ENCODE measurements around the gene ITSN1.

DNA sequence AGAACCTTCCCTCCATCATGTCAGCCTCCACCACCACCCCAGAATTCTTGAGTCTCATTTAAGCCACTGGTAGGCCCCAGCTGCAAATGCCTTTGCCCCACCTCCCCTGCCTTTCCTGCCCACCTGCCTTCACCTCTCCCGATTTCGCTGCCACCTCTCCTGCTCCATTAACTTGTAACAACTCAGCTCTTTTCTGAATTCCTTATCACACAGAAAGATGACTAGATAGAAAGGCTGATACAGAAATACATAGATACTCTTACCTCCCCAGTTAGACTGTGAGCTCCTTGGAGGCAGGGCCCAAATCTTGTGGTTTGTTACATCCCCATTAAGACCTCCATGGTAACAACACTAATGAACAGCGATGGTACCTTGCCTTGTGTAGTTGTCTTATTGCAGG is 203.8 kb downstream of the ITSN1 start:
- TF ChIP-seq, protein P1, sequence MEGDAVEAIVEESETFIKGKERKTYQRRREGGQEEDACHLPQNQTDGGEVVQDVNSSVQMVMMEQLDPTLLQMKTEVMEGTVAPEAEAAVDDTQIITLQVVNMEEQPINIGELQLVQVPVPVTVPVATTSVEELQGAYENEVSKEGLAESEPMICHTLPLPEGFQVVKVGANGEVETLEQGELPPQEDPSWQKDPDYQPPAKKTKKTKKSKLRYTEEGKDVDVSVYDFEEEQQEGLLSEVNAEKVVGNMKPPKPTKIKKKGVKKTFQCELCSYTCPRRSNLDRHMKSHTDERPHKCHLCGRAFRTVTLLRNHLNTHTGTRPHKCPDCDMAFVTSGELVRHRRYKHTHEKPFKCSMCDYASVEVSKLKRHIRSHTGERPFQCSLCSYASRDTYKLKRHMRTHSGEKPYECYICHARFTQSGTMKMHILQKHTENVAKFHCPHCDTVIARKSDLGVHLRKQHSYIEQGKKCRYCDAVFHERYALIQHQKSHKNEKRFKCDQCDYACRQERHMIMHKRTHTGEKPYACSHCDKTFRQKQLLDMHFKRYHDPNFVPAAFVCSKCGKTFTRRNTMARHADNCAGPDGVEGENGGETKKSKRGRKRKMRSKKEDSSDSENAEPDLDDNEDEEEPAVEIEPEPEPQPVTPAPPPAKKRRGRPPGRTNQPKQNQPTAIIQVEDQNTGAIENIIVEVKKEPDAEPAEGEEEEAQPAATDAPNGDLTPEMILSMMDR (IDR thresholded peaks at IDR 0.05 in 4 of 5, conservative IDR thresholded peaks at IDR 0.05 in 1 of 5) = no peak
- TF ChIP-seq POLR2A (IDR thresholded peaks at IDR 0.05) = no peak

Measured in gastrocnemius medialis (tissue), 4 donors.